ENCODE measurements around the gene ATP2C2. TPM values are rescaled to one million over a fixed set of nuclear protein-coding genes. Genes with fewer than 3 reads are reported as not detected.

Gene ATP2C2
- polyA plus RNA-seq, 1 donor (not counting 4 experiments of a cell fraction or from before 2014, with no cell fraction given) = 0.96 TPM

DNA sequence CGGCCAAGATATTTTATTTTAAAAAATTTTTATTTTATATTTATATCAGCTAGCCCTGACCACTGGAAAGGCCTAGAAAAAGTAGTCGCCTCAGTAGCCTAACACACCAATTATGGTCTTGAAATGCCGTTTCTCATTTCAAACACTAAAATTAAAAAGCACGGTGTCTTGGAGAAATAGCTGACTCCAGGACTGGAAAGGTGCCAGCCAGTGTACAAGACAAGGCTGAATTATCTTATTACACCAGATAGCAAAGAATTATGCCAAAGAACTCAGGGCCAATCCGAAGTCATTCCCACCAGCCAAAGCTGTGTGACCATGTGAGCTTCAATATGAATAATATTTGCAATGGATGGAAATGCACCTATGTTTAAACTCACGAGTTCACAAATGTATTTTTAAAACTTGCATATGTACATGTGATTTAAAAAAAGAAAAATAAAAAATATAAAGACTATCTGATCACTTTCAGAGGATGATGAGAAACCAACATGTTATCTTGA lies 19.9 kb upstream of the ATP2C2 start:
- Histone ChIP-seq H3K27me3 (ENCODE audit: control insufficient read depth, extremely low read depth, insufficient read depth, low read length) (peaks cover 17% of the 10 kb centered on the region), H2AFZ (ENCODE audit: control insufficient read depth, low read length) (no peak overlapping the region), H3K9ac (ENCODE audit: control insufficient read depth, extremely low read depth, insufficient read depth, low read length) (no peak overlapping the region), H3K79me2 (ENCODE audit: control insufficient read depth, insufficient read depth, low read length) (no peaks in the 10 kb centered on the region), H3K4me2 (ENCODE audit: control insufficient read depth, extremely low read depth, insufficient read depth, low read depth, low read length) (no peak overlapping the region), H3K4me3 (ENCODE audit: control insufficient read depth in 2 of 3, extremely low read depth in 1 of 3, insufficient read depth in 2 of 3, low read depth in 1 of 3, low read length in 3 of 3) (no peak overlapping the region), H4K20me1 (ENCODE audit: control insufficient read depth, extremely low read depth, insufficient read depth, low read length) (no peaks in the 10 kb centered on the region), H3K36me3 (ENCODE audit: control insufficient read depth in 2 of 2, extremely low read depth in 1 of 2, insufficient read depth in 2 of 2, low read length in 2 of 2) (no peaks in the 10 kb centered on the region), H3K27ac (ENCODE audit: control insufficient read depth, insufficient read depth, low read length) (no peak overlapping the region), H3K9me1 (ENCODE audit: control insufficient read depth, extremely low read depth, insufficient read depth, low read length) (no peaks in the 10 kb centered on the region), H3K9me3 (ENCODE audit: control insufficient read depth, low read depth, low read length) (no peaks in the 10 kb centered on the region), H3K4me1 (ENCODE audit: control insufficient read depth, extremely low read depth, insufficient read depth, low read length) (no peaks in the 10 kb centered on the region)
- TF ChIP-seq, protein P1, sequence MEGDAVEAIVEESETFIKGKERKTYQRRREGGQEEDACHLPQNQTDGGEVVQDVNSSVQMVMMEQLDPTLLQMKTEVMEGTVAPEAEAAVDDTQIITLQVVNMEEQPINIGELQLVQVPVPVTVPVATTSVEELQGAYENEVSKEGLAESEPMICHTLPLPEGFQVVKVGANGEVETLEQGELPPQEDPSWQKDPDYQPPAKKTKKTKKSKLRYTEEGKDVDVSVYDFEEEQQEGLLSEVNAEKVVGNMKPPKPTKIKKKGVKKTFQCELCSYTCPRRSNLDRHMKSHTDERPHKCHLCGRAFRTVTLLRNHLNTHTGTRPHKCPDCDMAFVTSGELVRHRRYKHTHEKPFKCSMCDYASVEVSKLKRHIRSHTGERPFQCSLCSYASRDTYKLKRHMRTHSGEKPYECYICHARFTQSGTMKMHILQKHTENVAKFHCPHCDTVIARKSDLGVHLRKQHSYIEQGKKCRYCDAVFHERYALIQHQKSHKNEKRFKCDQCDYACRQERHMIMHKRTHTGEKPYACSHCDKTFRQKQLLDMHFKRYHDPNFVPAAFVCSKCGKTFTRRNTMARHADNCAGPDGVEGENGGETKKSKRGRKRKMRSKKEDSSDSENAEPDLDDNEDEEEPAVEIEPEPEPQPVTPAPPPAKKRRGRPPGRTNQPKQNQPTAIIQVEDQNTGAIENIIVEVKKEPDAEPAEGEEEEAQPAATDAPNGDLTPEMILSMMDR (optimal IDR thresholded peaks at IDR 0.05 in 1 of 3, IDR thresholded peaks at IDR 0.05 in 1 of 3, conservative IDR thresholded peaks at IDR 0.05 in 1 of 3; ENCODE audit: extremely low read depth in 1 of 3, insufficient read depth in 2 of 3, low read length in 3 of 3) = no peak
- TF ChIP-seq EZH2 (IDR thresholded peaks at IDR 0.05; ENCODE audit: low read length) = no peak
- dilution Hi-C loops (cut with MboI; ENCODE audit: extremely low pct_ligation_motif_present, low sequenced_read_pairs) = no loop called here
- FAIRE-seq (no peak), DNase-seq (ENCODE audit: low read depth, low spot score) (no peak)

DNA sequence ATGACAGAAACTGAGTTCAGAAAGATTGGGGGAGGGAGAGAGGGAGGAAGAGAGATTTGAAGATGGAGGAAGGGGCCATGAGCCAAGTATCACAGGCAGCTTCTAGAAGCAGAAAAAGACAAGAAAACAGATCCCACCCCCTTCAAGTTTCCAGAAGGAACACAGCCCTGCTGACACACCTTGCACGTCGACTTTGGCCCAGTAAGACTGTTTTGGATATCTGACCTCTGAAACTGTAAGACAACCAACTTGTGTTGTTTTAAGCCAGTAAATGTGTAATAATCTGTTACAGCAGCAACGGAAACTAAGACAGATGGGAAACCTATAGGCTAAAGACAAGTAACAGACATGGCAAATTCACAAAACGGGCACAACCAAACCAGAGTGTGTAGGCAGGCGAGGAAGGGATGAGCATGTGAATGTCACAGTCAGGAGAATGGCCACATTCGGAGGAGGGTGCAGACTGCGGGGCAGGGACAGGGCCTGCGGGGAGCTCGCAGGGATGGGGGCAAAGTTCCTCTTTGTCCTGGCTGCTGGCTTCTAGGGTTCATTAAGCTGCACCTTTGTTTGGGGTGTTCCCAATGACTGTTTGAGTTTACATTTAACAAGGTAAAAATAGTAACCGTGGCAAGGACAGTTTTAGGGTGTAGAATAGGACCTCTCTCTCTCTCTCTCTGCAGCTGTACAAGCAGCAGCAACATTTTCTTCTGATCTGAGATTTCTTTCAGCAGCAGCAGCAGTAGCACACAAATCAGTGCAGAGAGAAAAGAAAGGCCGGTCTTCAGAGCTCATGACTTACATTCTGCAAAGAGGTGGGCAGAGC lies 18.3 kb upstream of the ATP2C2 start:
- Histone ChIP-seq H3K9me1 (ENCODE audit: control insufficient read depth, extremely low read depth, insufficient read depth, low read length) (no peaks in the 10 kb centered on the region), H2AFZ (ENCODE audit: control insufficient read depth, low read length) (no peak overlapping the region), H3K9ac (ENCODE audit: control insufficient read depth, extremely low read depth, insufficient read depth, low read length) (no peak overlapping the region), H3K9me3 (ENCODE audit: control insufficient read depth, low read depth, low read length) (no peaks in the 10 kb centered on the region), H3K27ac (ENCODE audit: control insufficient read depth, insufficient read depth, low read length) (no peak overlapping the region), H3K27me3 (ENCODE audit: control insufficient read depth, extremely low read depth, insufficient read depth, low read length) (peaks cover 20% of the 10 kb centered on the region), H4K20me1 (ENCODE audit: control insufficient read depth, extremely low read depth, insufficient read depth, low read length) (no peaks in the 10 kb centered on the region), H3K4me1 (ENCODE audit: control insufficient read depth, extremely low read depth, insufficient read depth, low read length) (peaks cover 4% of the 10 kb centered on the region), H3K79me2 (ENCODE audit: control insufficient read depth, insufficient read depth, low read length) (no peaks in the 10 kb centered on the region), H3K4me2 (ENCODE audit: control insufficient read depth, extremely low read depth, insufficient read depth, low read depth, low read length) (no peak overlapping the region), H3K36me3 (ENCODE audit: control insufficient read depth in 2 of 2, extremely low read depth in 1 of 2, insufficient read depth in 2 of 2, low read length in 2 of 2) (no peaks in the 10 kb centered on the region), H3K4me3 (ENCODE audit: control insufficient read depth in 2 of 3, extremely low read depth in 1 of 3, insufficient read depth in 2 of 3, low read depth in 1 of 3, low read length in 3 of 3) (no peak overlapping the region)
- TF ChIP-seq, protein P1 (optimal IDR thresholded peaks at IDR 0.05 in 1 of 3, IDR thresholded peaks at IDR 0.05 in 1 of 3, conservative IDR thresholded peaks at IDR 0.05 in 1 of 3; ENCODE audit: extremely low read depth in 1 of 3, insufficient read depth in 2 of 3, low read length in 3 of 3) = no peak
- TF ChIP-seq EZH2 (IDR thresholded peaks at IDR 0.05; ENCODE audit: low read length) = no peak
- dilution Hi-C loops (cut with MboI; ENCODE audit: extremely low pct_ligation_motif_present, low sequenced_read_pairs) = no loop called here
- no peak for FAIRE-seq
- no peak for DNase-seq (ENCODE audit: low read depth, low spot score)
